HepG2 (cell line): ENCODE results near the gene UCMA. TPM values are rescaled to one million over a fixed set of nuclear protein-coding genes. Genes with fewer than 3 reads are reported as not detected.
A peak's percentile ranks its signal among the peaks of the same experiment; 100 is the strongest.

Experiments used
- ELF4 ChIP-seq: sonication (generic); formaldehyde crosslinking; IDR thresholded peaks from 2 replicates; pipeline ENCODE4 v1.5.0; 2020; ENCODE audit warnings: missing genetic modification reagents, mild to moderate bottlenecking, moderate library complexity, borderline replicate concordance
- KMT2B ChIP-seq: IDR thresholded peaks from 2 replicates; pipeline ENCODE4 v1.6.1; 2016; ENCODE audit warnings: missing genetic modification reagents, missing compliant biosample characterization
- NONO ChIP-seq, 2 experiments: fragments of 450-650 bp in 1 of 2; sonication (generic) in 1 of 2; formaldehyde crosslinking in 1 of 2; IDR thresholded peaks in 1 of 2; conservative IDR thresholded peaks in 1 of 2; 2 replicates each; pipeline versions ENCODE4 v1.6.1 to v1.8.0; 2017 to 2022; ENCODE audit warnings: mild to moderate bottlenecking in 1 of 2, missing genetic modification reagents in 1 of 2, moderate library complexity in 1 of 2
- SALL1 ChIP-seq: sonication (generic); formaldehyde crosslinking; IDR thresholded peaks from 2 replicates; pipeline ENCODE4 v1.8.0; 2022; ENCODE audit warnings: mild to moderate bottlenecking, missing genetic modification reagents
- ZIK1 ChIP-seq: sonication (generic); formaldehyde crosslinking; IDR thresholded peaks from 2 replicates; pipeline ENCODE4 v1.5.0; 2020; ENCODE audit warnings: mild to moderate bottlenecking, low read depth, missing genetic modification reagents, borderline replicate concordance
- ZMYM3 ChIP-seq: sonication (generic); formaldehyde crosslinking; IDR thresholded peaks from 2 replicates; pipeline ENCODE4 v1.5.1; 2020; ENCODE audit warnings: mild to moderate bottlenecking, missing genetic modification reagents
- ZNF101 ChIP-seq: sonication (generic); formaldehyde crosslinking; IDR thresholded peaks from 2 replicates; pipeline ENCODE4 v1.4.0; 2020; ENCODE audit warnings: mild to moderate bottlenecking, low read depth, missing genetic modification reagents, borderline replicate concordance
- ZNF446 ChIP-seq: sonication (generic); formaldehyde crosslinking; IDR thresholded peaks from 2 replicates; pipeline ENCODE4 v1.5.0; 2020; ENCODE audit warnings: mild to moderate bottlenecking, missing genetic modification reagents
- ZNF501 ChIP-seq: sonication (generic); formaldehyde crosslinking; IDR thresholded peaks from 2 replicates; pipeline ENCODE4 v1.5.1; 2020; ENCODE audit warnings: mild to moderate bottlenecking, moderate library complexity, missing genetic modification reagents
- ZNF607 ChIP-seq: sonication (generic); formaldehyde crosslinking; IDR thresholded peaks from 2 replicates; pipeline ENCODE4 v1.5.1; 2020; ENCODE audit warnings: missing genetic modification reagents, mild to moderate bottlenecking, borderline replicate concordance
- ZNF616 ChIP-seq: sonication (generic); formaldehyde crosslinking; IDR thresholded peaks from 2 replicates; pipeline ENCODE4 v1.5.0; 2020; ENCODE audit warnings: low read depth, mild to moderate bottlenecking, missing genetic modification reagents
- ZNF772 ChIP-seq: sonication (generic); formaldehyde crosslinking; IDR thresholded peaks from 2 replicates; pipeline ENCODE4 v1.5.0; 2020; ENCODE audit warnings: mild to moderate bottlenecking, missing genetic modification reagents
- ZNF839 ChIP-seq: sonication (generic); formaldehyde crosslinking; IDR thresholded peaks from 2 replicates; pipeline ENCODE4 v1.4.0; 2020; ENCODE audit warnings: missing genetic modification reagents, mild to moderate bottlenecking, borderline replicate concordance
- polyA plus RNA-seq, 8 experiments: library from polyadenylated mRNA; depleted of rRNA in 3 of 8; stranded (reverse) in 7 of 8; unstranded in 1 of 8; fragments of >200 nt; fragmentation: Illumina TruSeq in 4 of 8; extraction: Trizol in 4 of 8; gene quantifications; 2 replicates each; pipeline versions ENCODE4 v1.2.1 to v1.2.3, GENCODE V29; 2011 to 2016; ENCODE audit warnings: low read depth in 4 of 8, missing spikeins in 1 of 8, mixed read lengths in 1 of 8; ENCODE audit not compliant: insufficient read depth in 1 of 8
- total RNA-seq, 5 experiments: library from RNA; depleted of rRNA; stranded (reverse); fragments of >200 nt; fragmentation: Illumina TruSeq; extraction: Trizol; gene quantifications; 2 replicates each; pipeline ENCODE4 v1.2.3, GENCODE V29; 2016; ENCODE audit warnings: low read depth in 1 of 5
- TF ChIP-seq, protein P1 (sequence below), 2 experiments: sonication (generic) in 1 of 2; formaldehyde crosslinking in 1 of 2; IDR thresholded peaks; 2 replicates each; pipeline versions ENCODE4 v1.5.1 to v1.6.1; 2011 to 2020; ENCODE audit warnings: borderline replicate concordance in 1 of 2, low read depth in 1 of 2, low read length in 1 of 2, mild to moderate bottlenecking in 1 of 2, missing genetic modification reagents in 1 of 2, moderate library complexity in 1 of 2
- TF ChIP-seq, protein P2 (sequence below): conservative IDR thresholded peaks from 2 replicates; pipeline ENCODE4 v1.6.1; 2018; ENCODE audit warnings: missing genetic modification reagents
- TF ChIP-seq, protein P3 (sequence below): sonication (generic); formaldehyde crosslinking; IDR thresholded peaks from 2 replicates; pipeline ENCODE4 v1.4.0; 2020; ENCODE audit warnings: missing genetic modification reagents
- TF ChIP-seq, protein P4 (sequence below): IDR thresholded peaks from 2 replicates; pipeline ENCODE4 v1.4.0; 2020; ENCODE audit warnings: mild to moderate bottlenecking, missing genetic modification reagents
- TF ChIP-seq, protein P5 (sequence below): sonication (generic); formaldehyde crosslinking; IDR thresholded peaks from 2 replicates; pipeline ENCODE4 v1.5.0; 2020; ENCODE audit warnings: missing genetic modification reagents, mild to moderate bottlenecking, borderline replicate concordance

Gene UCMA
- total and polyA plus RNA-seq, 2 of the 13 experiments (the other 11 are each of a cell fraction or from before 2014, with no cell fraction given): not detected

DNA sequence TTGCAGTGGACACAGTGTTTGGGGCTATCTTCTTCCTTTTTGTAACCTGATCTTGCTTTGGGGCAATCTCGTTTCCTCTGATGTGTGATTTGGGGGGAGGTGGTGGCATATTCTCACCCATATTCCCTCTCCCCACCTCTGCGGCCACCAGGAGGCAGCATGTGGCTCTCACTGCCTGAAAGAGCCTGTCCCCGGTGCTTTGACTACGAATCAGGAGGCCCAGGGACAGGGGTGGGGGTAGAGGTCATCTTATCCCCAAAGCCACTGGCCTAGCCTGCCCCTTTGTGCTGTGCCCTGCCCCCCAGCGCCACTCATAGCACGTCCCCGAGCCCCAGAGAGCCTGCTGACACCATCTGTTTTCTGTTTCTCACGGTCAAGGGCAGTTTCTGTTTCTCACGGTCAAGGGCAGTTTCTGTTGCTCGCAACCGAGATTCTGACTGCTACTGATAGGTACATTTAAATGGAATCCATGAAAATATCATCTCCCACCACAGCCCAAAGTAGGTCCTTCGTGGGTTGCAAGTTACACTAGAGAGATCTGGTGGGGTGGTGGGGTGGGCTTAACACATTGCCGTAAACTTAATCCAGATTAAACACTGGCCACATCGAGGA lies 37.5 kb upstream of the UCMA start (continued):
- TF ChIP-seq SALL1 (CRISPR knock-in tag) (peak; percentile 74), NONO (IDR thresholded peaks at IDR 0.05) (no peak), NONO (CRISPR knock-in tag; conservative IDR thresholded peaks at IDR 0.05) (peak; percentile 86), ZNF101 (CRISPR knock-in tag) (no peak), ZMYM3 (CRISPR knock-in tag) (peak; percentile 72), ZNF772 (peak; percentile 91), ZNF839 (CRISPR knock-in tag) (no peak), ZNF446 (CRISPR knock-in tag) (no peak), KMT2B (CRISPR knock-in tag) (no peak), ZNF616 (0 out of 2 replicates have a peak, but pooled peaks have one; percentile 12), ELF4 (0 out of 2 replicates have a peak, but pooled peaks have one; percentile 60), ZIK1 (CRISPR knock-in tag) (0 out of 2 replicates have a peak, but pooled peaks have one; percentile 33), ZNF501 (CRISPR knock-in tag) (peak; percentile 88), ZNF607 (CRISPR knock-in tag) (peak; percentile 81; the same call in 1 of the 2 replicates)
- TF ChIP-seq, protein P1, sequence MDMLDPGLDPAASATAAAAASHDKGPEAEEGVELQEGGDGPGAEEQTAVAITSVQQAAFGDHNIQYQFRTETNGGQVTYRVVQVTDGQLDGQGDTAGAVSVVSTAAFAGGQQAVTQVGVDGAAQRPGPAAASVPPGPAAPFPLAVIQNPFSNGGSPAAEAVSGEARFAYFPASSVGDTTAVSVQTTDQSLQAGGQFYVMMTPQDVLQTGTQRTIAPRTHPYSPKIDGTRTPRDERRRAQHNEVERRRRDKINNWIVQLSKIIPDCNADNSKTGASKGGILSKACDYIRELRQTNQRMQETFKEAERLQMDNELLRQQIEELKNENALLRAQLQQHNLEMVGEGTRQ (IDR thresholded peaks at IDR 0.05; ENCODE audit: low read depth, low read length): no peak
- TF ChIP-seq, protein P1 (CRISPR knock-in tag; IDR thresholded peaks at IDR 0.05; ENCODE audit: borderline replicate concordance): 0 out of 2 replicates have a peak, but pooled peaks have one; percentile 9
- TF ChIP-seq, protein P2, sequence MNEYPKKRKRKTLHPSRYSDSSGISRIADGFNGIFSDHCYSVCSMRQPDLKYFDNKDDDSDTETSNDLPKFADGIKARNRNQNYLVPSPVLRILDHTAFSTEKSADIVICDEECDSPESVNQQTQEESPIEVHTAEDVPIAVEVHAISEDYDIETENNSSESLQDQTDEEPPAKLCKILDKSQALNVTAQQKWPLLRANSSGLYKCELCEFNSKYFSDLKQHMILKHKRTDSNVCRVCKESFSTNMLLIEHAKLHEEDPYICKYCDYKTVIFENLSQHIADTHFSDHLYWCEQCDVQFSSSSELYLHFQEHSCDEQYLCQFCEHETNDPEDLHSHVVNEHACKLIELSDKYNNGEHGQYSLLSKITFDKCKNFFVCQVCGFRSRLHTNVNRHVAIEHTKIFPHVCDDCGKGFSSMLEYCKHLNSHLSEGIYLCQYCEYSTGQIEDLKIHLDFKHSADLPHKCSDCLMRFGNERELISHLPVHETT (CRISPR knock-in tag): no peak
- TF ChIP-seq, protein P3, sequence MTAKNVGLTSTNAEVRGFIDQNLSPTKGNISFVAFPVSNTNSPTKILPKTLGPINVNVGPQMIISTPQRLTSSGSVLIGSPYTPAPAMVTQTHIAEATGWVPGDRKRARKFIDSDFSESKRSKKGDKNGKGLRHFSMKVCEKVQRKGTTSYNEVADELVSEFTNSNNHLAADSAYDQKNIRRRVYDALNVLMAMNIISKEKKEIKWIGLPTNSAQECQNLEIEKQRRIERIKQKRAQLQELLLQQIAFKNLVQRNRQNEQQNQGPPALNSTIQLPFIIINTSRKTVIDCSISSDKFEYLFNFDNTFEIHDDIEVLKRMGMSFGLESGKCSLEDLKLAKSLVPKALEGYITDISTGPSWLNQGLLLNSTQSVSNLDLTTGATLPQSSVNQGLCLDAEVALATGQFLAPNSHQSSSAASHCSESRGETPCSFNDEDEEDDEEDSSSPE: peak; percentile 17; the same call in 1 of the 2 replicates
- TF ChIP-seq, protein P4, sequence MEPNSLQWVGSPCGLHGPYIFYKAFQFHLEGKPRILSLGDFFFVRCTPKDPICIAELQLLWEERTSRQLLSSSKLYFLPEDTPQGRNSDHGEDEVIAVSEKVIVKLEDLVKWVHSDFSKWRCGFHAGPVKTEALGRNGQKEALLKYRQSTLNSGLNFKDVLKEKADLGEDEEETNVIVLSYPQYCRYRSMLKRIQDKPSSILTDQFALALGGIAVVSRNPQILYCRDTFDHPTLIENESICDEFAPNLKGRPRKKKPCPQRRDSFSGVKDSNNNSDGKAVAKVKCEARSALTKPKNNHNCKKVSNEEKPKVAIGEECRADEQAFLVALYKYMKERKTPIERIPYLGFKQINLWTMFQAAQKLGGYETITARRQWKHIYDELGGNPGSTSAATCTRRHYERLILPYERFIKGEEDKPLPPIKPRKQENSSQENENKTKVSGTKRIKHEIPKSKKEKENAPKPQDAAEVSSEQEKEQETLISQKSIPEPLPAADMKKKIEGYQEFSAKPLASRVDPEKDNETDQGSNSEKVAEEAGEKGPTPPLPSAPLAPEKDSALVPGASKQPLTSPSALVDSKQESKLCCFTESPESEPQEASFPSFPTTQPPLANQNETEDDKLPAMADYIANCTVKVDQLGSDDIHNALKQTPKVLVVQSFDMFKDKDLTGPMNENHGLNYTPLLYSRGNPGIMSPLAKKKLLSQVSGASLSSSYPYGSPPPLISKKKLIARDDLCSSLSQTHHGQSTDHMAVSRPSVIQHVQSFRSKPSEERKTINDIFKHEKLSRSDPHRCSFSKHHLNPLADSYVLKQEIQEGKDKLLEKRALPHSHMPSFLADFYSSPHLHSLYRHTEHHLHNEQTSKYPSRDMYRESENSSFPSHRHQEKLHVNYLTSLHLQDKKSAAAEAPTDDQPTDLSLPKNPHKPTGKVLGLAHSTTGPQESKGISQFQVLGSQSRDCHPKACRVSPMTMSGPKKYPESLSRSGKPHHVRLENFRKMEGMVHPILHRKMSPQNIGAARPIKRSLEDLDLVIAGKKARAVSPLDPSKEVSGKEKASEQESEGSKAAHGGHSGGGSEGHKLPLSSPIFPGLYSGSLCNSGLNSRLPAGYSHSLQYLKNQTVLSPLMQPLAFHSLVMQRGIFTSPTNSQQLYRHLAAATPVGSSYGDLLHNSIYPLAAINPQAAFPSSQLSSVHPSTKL (CRISPR knock-in tag): peak; percentile 51
- TF ChIP-seq, protein P5, sequence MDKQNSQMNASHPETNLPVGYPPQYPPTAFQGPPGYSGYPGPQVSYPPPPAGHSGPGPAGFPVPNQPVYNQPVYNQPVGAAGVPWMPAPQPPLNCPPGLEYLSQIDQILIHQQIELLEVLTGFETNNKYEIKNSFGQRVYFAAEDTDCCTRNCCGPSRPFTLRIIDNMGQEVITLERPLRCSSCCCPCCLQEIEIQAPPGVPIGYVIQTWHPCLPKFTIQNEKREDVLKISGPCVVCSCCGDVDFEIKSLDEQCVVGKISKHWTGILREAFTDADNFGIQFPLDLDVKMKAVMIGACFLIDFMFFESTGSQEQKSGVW: no peak
